ENCODE measurements around the gene FBXL7.

Gene FBXL7

GRCh38 chr5:15796557-15796956 lies 296.6 kb downstream of the FBXL7 start:
- Histone ChIP-seq H3K4me3 (no peak overlapping the region), H3K27ac (no peak overlapping the region), H3K4me2 (no peak overlapping the region), H3K4me1 (peaks cover 9% of the 10 kb centered on the region), H3K27me3 (no peaks in the 10 kb centered on the region), H3K9ac (no peak overlapping the region), H3K9me3 (no peaks in the 10 kb centered on the region), H4K20me1 (no peaks in the 10 kb centered on the region), H3K36me3 (no peaks in the 10 kb centered on the region)
- no peak for TF ChIP-seq Cebpa-rat (IDR thresholded peaks at IDR 0.05)

- Histone ChIP-seq H3K9ac (no peak overlapping the region), H3K27me3 (no peaks in the 10 kb centered on the region), H3K9me3 (no peaks in the 10 kb centered on the region), H4K20me1 (no peaks in the 10 kb centered on the region), H3K36me3 (no peaks in the 10 kb centered on the region), H3K4me3 (no peak overlapping the region), H3K27ac (no peak overlapping the region), H3K4me2 (no peak overlapping the region), H3K4me1 (peaks cover 9% of the 10 kb centered on the region)
- TF ChIP-seq Cebpa-rat (IDR thresholded peaks at IDR 0.05) = no peak
Measured at GRCh38 chr5:15797116-15797515, 297.1 kb downstream of the FBXL7 start.

- no peak overlapping the region for H3K4me3 ChIP-seq
- H3K27me3 ChIP-seq = no peaks in the 10 kb centered on the region
- no peak overlapping the region for H3K4me2 ChIP-seq
- no peaks in the 10 kb centered on the region for H3K9me3 ChIP-seq
- H3K27ac ChIP-seq = no peak overlapping the region
- H3K36me3 ChIP-seq = no peaks in the 10 kb centered on the region
- H3K4me1 ChIP-seq = peaks cover 9% of the 10 kb centered on the region
- no peak for TF ChIP-seq Cebpa-rat (IDR thresholded peaks at IDR 0.05)
- H4K20me1 ChIP-seq = no peaks in the 10 kb centered on the region
- H3K9ac ChIP-seq = no peak overlapping the region
Measured at GRCh38 chr5:15798006-15798405, 298.0 kb downstream of the FBXL7 start.

- peaks cover 6% of the 10 kb centered on the region for H3K9me3 ChIP-seq
- no peak overlapping the region for H3K9ac ChIP-seq
- H3K27ac ChIP-seq = no peak overlapping the region
- H3K36me3 ChIP-seq = no peaks in the 10 kb centered on the region
- no peak overlapping the region for H3K4me2 ChIP-seq
- H3K4me3 ChIP-seq = no peak overlapping the region
- H4K20me1 ChIP-seq = no peaks in the 10 kb centered on the region
- TF ChIP-seq Cebpa-rat (IDR thresholded peaks at IDR 0.05) = no peak
- H3K27me3 ChIP-seq = no peaks in the 10 kb centered on the region
- peaks cover 9% of the 10 kb centered on the region for H3K4me1 ChIP-seq
Measured at GRCh38 chr5:15799014-15799413, 299.0 kb downstream of the FBXL7 start.

GRCh38 chr5:15799612-15800011 lies 299.6 kb downstream of the FBXL7 start:
- Histone ChIP-seq H3K4me3 (no peak overlapping the region), H3K9ac (no peak overlapping the region), H3K4me2 (no peak overlapping the region), H3K9me3 (peaks cover 12% of the 10 kb centered on the region), H3K27me3 (no peaks in the 10 kb centered on the region), H3K36me3 (no peaks in the 10 kb centered on the region), H3K4me1 (peaks cover 5% of the 10 kb centered on the region), H4K20me1 (no peaks in the 10 kb centered on the region), H3K27ac (no peak overlapping the region)
- no peak for TF ChIP-seq Cebpa-rat (IDR thresholded peaks at IDR 0.05)

- Histone ChIP-seq H3K9ac (no peak overlapping the region), H3K4me3 (no peak overlapping the region), H3K9me3 (peaks cover 18% of the 10 kb centered on the region), H3K27me3 (no peaks in the 10 kb centered on the region), H4K20me1 (no peaks in the 10 kb centered on the region), H3K27ac (no peak overlapping the region), H3K36me3 (no peaks in the 10 kb centered on the region), H3K4me1 (no peaks in the 10 kb centered on the region), H3K4me2 (no peak overlapping the region)
- no peak for TF ChIP-seq Cebpa-rat (IDR thresholded peaks at IDR 0.05)
Measured at GRCh38 chr5:15803280-15803679, 303.3 kb downstream of the FBXL7 start.

- Histone ChIP-seq H3K27me3 (no peaks in the 10 kb centered on the region), H3K9ac (no peak overlapping the region), H3K4me3 (no peak overlapping the region), H3K9me3 (peaks cover 18% of the 10 kb centered on the region), H3K4me2 (no peak overlapping the region), H3K36me3 (no peaks in the 10 kb centered on the region), H3K27ac (no peak overlapping the region), H4K20me1 (no peaks in the 10 kb centered on the region), H3K4me1 (no peaks in the 10 kb centered on the region)
- no peak for TF ChIP-seq Cebpa-rat (IDR thresholded peaks at IDR 0.05)
Measured at GRCh38 chr5:15806613-15807012, 306.6 kb downstream of the FBXL7 start.

- Histone ChIP-seq H3K27ac (no peak overlapping the region), H3K4me3 (no peak overlapping the region), H3K9ac (no peak overlapping the region), H3K9me3 (peaks cover 18% of the 10 kb centered on the region), H3K36me3 (no peaks in the 10 kb centered on the region), H3K27me3 (no peaks in the 10 kb centered on the region), H3K4me2 (no peak overlapping the region), H4K20me1 (no peaks in the 10 kb centered on the region), H3K4me1 (no peaks in the 10 kb centered on the region)
- TF ChIP-seq Cebpa-rat (IDR thresholded peaks at IDR 0.05) = no peak
Measured at GRCh38 chr5:15807248-15807647, 307.3 kb downstream of the FBXL7 start.

GRCh38 chr5:15807871-15808270 lies 307.9 kb downstream of the FBXL7 start:
- no peaks in the 10 kb centered on the region for H3K27me3 ChIP-seq
- H4K20me1 ChIP-seq = no peaks in the 10 kb centered on the region
- no peak overlapping the region for H3K27ac ChIP-seq
- no peak overlapping the region for H3K9ac ChIP-seq
- H3K4me2 ChIP-seq = no peak overlapping the region
- H3K36me3 ChIP-seq = no peaks in the 10 kb centered on the region
- H3K4me1 ChIP-seq = no peaks in the 10 kb centered on the region
- H3K9me3 ChIP-seq = peaks cover 18% of the 10 kb centered on the region
- H3K4me3 ChIP-seq = no peak overlapping the region
- no peak for TF ChIP-seq Cebpa-rat (IDR thresholded peaks at IDR 0.05)

GRCh38 chr5:15808577-15808976 lies 308.6 kb downstream of the FBXL7 start:
- Histone ChIP-seq H3K4me3 (no peak overlapping the region), H3K27me3 (no peaks in the 10 kb centered on the region), H3K9me3 (peaks cover 16% of the 10 kb centered on the region), H3K9ac (no peak overlapping the region), H3K27ac (no peak overlapping the region), H3K36me3 (no peaks in the 10 kb centered on the region), H3K4me2 (no peak overlapping the region), H4K20me1 (no peaks in the 10 kb centered on the region), H3K4me1 (no peaks in the 10 kb centered on the region)
- no peak for TF ChIP-seq Cebpa-rat (IDR thresholded peaks at IDR 0.05)

GRCh38 chr5:15819617-15820016 lies 319.6 kb downstream of the FBXL7 start:
- Histone ChIP-seq H3K4me2 (no peak overlapping the region), H3K9ac (no peak overlapping the region), H3K36me3 (no peaks in the 10 kb centered on the region), H3K4me1 (no peaks in the 10 kb centered on the region), H3K4me3 (no peak overlapping the region), H3K9me3 (no peaks in the 10 kb centered on the region), H3K27me3 (no peaks in the 10 kb centered on the region), H3K27ac (no peak overlapping the region), H4K20me1 (no peaks in the 10 kb centered on the region)
- no peak for TF ChIP-seq Cebpa-rat (IDR thresholded peaks at IDR 0.05)
